Thoracic aorta (tissue), 2 donors: ENCODE measurements around the gene ROBO1. TPM values are rescaled to one million over a fixed set of nuclear protein-coding genes. Genes with fewer than 3 reads are reported as not detected.

Experiments used
- ATAC-seq: fragments of 150-250 bp; one replicate; pipeline ENCODE4 v1.8.0; 2017; ENCODE audit warnings: low read depth; ENCODE audit not compliant: insufficient number of reproducible peaks, low FRiP score
- DNase-seq: peaks from one replicate; pipeline ENCODE4 v3.0.0-alpha.2; 2020; ENCODE audit warnings: low spot score
- H3K27ac ChIP-seq, 2 donors: fragments of 200-600 bp; sonication (generic); 1 replicate in 1 of 2; 2 replicates in 1 of 2; pipeline ENCODE4 v1.5.1; 2016; ENCODE audit warnings: mild to moderate bottlenecking in 2 of 2, moderate library complexity in 2 of 2
- H3K27me3 ChIP-seq: fragments of 200-600 bp; sonication (generic); replicated peaks from 2 replicates; pipeline ENCODE4 v1.6.0; 2016; ENCODE audit warnings: mild to moderate bottlenecking; ENCODE audit not compliant: insufficient read depth
- H3K36me3 ChIP-seq: fragments of 200-600 bp; sonication (generic); one replicate; pipeline ENCODE4 v1.5.1; 2016
- H3K4me1 ChIP-seq, 2 donors: fragments of 200-600 bp; sonication (generic); 1 replicate in 1 of 2; 2 replicates in 1 of 2; pipeline versions ENCODE4 v1.5.1 to v1.6.0; 2016; ENCODE audit warnings: low read depth in 2 of 2, mild to moderate bottlenecking in 1 of 2; ENCODE audit not compliant: control insufficient read depth in 1 of 2
- H3K4me3 ChIP-seq: fragments of 200-600 bp; sonication (generic); 2 replicates; pipeline ENCODE4 v1.5.1; 2016; ENCODE audit warnings: mild to moderate bottlenecking
- H3K9me3 ChIP-seq: fragments of 200-600 bp; sonication (generic); 2 replicates; pipeline ENCODE4 v1.5.1; 2016
- total RNA-seq, 2 donors: library from RNA; depleted of rRNA; stranded (reverse); fragments of >200 nt; gene quantifications; one replicate each; pipeline versions ENCODE4 v1.1.0 to v1.2.3, GENCODE V29; 2016
- TF ChIP-seq, protein P1 (sequence below): fragments of 200-600 bp; sonication (generic); IDR thresholded peaks from one replicate; pipeline ENCODE4 v1.5.1; 2019; ENCODE audit warnings: antibody characterized with exemption

Gene ROBO1
- total RNA-seq, 2 donors from 2014 or later = 13.3 to 24.4 TPM

DNA sequence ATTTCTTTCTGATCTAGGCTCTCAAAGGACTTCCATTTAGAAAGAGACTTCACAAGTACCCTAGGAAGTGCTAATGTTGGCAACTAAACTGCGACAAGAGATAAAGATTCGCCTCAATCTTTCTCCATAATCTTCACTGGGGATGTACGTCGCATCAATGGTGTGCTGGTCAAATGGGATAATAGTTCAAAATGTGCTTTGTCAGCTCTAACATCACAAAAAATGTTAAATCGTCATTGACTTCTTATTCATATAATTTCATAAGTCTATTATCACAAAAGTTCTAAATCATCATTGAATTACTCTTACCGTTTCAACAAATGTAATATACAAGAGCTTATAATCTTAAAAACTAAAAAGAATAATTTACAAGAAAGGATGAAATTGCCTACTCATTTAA lies 727.7 kb downstream of the ROBO1 start:
- Histone ChIP-seq H3K27me3 (no peaks in the 10 kb centered on the region), H3K4me3 (no peak overlapping the region), H3K27ac (no peak overlapping the region), H3K9me3 (no peaks in the 10 kb centered on the region), H3K36me3 (no peaks in the 10 kb centered on the region), H3K4me1 (no peaks in the 10 kb centered on the region)
- TF ChIP-seq, protein P1, sequence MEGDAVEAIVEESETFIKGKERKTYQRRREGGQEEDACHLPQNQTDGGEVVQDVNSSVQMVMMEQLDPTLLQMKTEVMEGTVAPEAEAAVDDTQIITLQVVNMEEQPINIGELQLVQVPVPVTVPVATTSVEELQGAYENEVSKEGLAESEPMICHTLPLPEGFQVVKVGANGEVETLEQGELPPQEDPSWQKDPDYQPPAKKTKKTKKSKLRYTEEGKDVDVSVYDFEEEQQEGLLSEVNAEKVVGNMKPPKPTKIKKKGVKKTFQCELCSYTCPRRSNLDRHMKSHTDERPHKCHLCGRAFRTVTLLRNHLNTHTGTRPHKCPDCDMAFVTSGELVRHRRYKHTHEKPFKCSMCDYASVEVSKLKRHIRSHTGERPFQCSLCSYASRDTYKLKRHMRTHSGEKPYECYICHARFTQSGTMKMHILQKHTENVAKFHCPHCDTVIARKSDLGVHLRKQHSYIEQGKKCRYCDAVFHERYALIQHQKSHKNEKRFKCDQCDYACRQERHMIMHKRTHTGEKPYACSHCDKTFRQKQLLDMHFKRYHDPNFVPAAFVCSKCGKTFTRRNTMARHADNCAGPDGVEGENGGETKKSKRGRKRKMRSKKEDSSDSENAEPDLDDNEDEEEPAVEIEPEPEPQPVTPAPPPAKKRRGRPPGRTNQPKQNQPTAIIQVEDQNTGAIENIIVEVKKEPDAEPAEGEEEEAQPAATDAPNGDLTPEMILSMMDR = no peak
- ATAC-seq (no peak), DNase-seq (no peak)

DNA sequence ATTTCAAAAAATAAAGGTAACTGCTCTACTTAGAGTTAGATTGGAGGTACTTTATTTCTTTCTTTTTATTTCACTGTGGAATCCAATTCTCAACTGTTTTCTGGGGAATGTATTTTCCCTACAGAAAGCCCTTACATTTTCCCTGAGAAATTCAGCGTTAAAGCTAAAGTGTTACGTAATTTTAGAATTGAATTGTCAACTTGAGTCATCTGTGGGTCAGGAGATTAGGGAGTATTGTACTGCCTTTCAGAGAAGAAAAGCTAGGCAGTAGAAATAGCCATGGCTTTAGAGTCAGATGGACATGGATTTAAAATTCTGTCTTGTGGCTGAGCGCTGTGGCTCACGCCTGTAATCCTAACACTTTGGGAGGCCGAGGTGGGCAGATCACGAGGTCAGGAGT lies 728.6 kb downstream of the ROBO1 start:
- ATAC-seq (no peak), DNase-seq (no peak)
- Histone ChIP-seq H3K27ac (no peak overlapping the region), H3K4me3 (no peak overlapping the region), H3K36me3 (no peaks in the 10 kb centered on the region), H3K27me3 (no peaks in the 10 kb centered on the region), H3K4me1 (no peaks in the 10 kb centered on the region), H3K9me3 (no peaks in the 10 kb centered on the region)
- TF ChIP-seq, protein P1 = no peak

DNA sequence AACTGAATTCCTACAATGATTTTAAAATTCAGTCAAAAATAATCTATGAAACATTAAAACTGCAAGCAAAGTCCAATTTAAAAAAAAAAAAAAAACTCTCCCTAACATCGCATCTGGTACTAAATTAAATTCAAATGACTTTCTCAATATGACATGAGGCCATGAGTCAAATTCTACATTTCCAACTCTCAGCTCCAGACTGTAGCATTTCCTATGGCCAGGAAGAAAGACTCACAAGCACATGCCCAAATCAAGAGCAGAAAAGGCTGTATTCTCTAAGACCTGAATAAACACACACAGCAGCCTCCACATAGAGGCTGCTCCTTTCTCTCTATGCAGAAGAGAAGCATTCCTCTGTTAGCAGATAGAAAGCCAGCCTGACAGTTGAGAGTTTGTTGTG lies 729.2 kb downstream of the ROBO1 start:
- H3K4me3 ChIP-seq = no peak overlapping the region
- DNase-seq (no peak), ATAC-seq (no peak)
- no peaks in the 10 kb centered on the region for H3K9me3 ChIP-seq
- H3K36me3 ChIP-seq = no peaks in the 10 kb centered on the region
- no peak overlapping the region for H3K27ac ChIP-seq
- H3K27me3 ChIP-seq = no peaks in the 10 kb centered on the region
- H3K4me1 ChIP-seq = no peaks in the 10 kb centered on the region
- TF ChIP-seq, protein P1 = no peak

GRCh38 chr3:79038057-79038456 lies 729.7 kb downstream of the ROBO1 start:
- TF ChIP-seq, protein P1 = no peak
- H3K27me3 ChIP-seq = no peaks in the 10 kb centered on the region
- H3K9me3 ChIP-seq = no peaks in the 10 kb centered on the region
- no peak overlapping the region for H3K27ac ChIP-seq
- no peaks in the 10 kb centered on the region for H3K4me1 ChIP-seq
- DNase-seq (no peak), ATAC-seq (no peak)
- H3K36me3 ChIP-seq = no peaks in the 10 kb centered on the region
- H3K4me3 ChIP-seq = no peak overlapping the region

DNA sequence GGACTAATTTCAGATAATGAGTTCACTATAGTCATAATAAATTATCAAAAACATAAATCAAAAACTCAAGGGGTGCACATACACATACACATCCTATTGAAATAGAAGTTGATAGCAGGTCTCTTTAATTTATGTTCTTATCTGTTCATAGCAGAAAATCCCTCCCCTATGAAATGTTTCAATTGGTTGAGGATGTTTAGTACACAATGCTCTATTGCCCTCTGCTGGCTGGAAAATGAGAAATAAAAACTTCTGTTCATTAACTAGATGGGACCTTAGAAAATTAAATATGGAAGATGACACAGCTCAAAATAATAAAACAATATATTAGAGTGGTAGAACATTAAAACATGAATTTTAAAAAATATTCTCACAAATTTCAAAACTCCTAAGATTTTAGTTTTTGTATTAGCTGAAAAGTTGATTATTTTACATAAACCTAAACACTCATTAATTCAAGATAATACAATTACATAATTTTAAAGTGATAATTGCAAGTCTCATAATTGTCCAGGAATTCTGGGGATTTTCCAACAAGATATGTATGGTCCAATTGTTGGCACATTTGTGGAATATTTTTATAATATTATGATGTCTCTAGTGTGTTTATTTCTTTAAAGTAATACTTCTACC lies 735.0 kb downstream of the ROBO1 start:
- no peaks in the 10 kb centered on the region for H3K36me3 ChIP-seq
- DNase-seq (no peak), ATAC-seq (no peak)
- H3K4me1 ChIP-seq = no peaks in the 10 kb centered on the region
- no peaks in the 10 kb centered on the region for H3K9me3 ChIP-seq
- no peaks in the 10 kb centered on the region for H3K27me3 ChIP-seq
- TF ChIP-seq, protein P1 = peak; percentile 64
- no peak overlapping the region for H3K4me3 ChIP-seq
- H3K27ac ChIP-seq = no peak overlapping the region
